Keratinocyte (primary cell): ENCODE results near the gene SPOPL.

Experiments used
- CTCF ChIP-seq, 3 experiments: IDR thresholded peaks in 1 of 3; conservative IDR thresholded peaks in 1 of 3; optimal IDR thresholded peaks in 1 of 3; 2 replicates in 2 of 3; 3 replicates in 1 of 3; pipeline versions ENCODE3 to v1.5.1; 2011; ENCODE audit warnings: low read length in 3 of 3, mild to moderate bottlenecking in 3 of 3, moderate library complexity in 2 of 3, control low read depth in 1 of 3, inconsistent platforms in 1 of 3; ENCODE audit not compliant: insufficient read depth in 2 of 3; ENCODE audit errors: extremely low read depth in 1 of 3
- EZH2 ChIP-seq: IDR thresholded peaks from one replicate; pipeline ENCODE4 v1.6.1; 2012; ENCODE audit warnings: inconsistent platforms, mild to moderate bottlenecking, low read length, moderate library complexity

GRCh38 chr2:138503087-138503442 lies 1.5 kb downstream of the SPOPL start:
- TF ChIP-seq CTCF (optimal IDR thresholded peaks at IDR 0.05 in 1 of 3, IDR thresholded peaks at IDR 0.05 in 1 of 3, conservative IDR thresholded peaks at IDR 0.05 in 1 of 3; ENCODE audit: extremely low read depth in 1 of 3, insufficient read depth in 2 of 3, low read length in 3 of 3) (no peak), EZH2 (no peak)
